HG03457 (cell line): ENCODE measurements around the gene STAC2.
"Not testable (repeated sequence)": the region's sequence is repeated elsewhere in the genome, so short reads cannot be mapped to it uniquely, and the experiment has no call there.

ENCODE experiments used
- ATAC-seq: cut with Tn5 transposase; IDR thresholded peaks from one replicate; pipeline ENCODE4 v1.9.1; 2021; ENCODE audit warnings: moderate number of reproducible peaks; ENCODE audit not compliant: unreplicated experiment

STAC2 gene

DNA sequence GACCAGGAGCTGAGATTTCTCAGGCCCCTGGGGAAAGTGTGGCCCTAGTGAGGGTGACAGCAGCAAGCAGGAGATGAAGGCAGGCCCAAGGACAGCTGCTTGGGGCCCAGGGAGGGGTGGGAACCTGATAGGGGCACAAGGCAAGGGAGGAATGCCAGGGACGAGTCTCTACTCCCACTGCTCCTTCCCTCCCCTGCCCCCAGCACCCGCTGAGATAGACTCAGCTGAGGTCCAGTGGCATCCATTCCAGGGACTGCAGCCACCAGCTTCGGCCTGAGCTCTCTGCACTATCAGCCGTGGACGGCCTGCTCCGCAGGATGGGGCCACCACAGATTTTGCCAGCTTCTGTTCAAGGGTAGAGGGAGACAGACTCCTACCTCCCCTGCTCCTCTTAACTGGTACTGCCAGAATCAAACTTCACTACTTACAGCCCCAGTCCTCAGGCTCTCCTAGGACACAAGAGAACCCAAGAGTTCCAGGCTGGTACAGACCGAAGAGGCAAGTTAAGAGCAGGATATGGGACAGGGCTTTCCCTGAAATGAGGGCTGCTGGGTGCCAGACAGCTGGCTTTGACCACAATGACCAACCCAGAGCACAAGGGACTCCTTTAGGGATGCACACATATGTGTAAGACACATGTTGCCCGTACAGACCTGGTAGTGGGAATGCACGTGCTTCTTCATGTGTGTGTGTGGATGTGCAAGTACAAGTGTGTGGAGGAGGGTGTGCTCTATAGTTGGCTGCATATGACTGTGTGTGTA is 33.8 kb downstream of the STAC2 start:
- no peak for ATAC-seq

DNA sequence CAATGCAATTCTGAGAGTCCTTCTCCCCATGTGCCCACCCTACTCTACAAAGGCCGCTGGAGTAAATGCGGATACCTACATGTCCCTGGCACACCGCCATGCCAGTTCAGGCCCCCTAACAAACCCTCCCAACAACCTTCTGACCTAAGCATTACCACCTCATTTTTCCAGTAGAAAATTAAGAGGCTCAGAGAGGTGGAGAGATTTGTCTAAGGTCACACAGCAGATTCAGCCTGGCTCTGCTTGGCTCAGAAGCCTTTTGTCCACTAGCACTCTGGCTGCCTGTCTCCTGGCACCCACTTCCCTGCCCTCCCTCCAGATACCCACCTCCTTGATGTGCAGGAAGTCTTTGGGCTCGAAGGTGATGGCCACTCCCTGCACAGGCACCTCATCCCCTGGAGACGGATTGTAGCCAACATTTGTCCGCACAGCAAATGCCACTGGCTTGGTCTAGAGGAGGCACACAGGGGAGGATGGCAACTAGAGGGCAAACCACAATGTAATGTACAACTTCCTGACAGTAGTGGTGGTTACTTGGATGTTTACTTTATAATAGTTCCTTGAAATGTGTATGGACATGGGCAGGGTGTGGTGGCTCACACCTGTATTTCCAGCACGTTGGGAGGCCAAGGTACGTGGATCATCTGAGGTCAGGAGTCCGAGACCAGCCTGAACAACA is 38.5 kb downstream of the STAC2 start:
- no peak for ATAC-seq

DNA sequence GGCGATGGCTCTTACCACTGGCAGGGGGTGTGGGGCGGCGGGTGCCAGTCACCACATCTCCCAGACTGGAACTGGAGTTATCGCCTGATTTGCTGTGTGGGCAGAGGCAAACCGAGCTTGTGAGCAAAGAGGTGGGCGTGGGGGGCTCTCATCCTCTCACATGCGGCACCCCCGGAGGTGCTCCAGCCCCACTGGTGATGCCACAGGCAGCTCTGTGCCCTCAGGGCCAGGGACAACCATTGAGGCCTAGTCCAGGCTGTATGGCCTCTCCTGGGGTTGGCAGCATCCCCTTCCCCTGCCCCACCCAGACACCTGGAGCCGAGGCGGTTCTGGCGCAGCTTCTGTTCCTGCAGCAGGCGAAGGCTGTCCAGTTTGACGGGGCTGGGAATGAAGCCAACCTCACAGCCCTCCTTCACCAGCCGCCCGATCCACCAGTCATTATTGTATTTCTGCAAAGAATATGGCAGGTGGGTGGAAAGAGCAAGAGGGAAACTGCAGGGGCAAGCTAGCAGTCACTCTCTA is 39.2 kb downstream of the STAC2 start:
- ATAC-seq: no peak

DNA sequence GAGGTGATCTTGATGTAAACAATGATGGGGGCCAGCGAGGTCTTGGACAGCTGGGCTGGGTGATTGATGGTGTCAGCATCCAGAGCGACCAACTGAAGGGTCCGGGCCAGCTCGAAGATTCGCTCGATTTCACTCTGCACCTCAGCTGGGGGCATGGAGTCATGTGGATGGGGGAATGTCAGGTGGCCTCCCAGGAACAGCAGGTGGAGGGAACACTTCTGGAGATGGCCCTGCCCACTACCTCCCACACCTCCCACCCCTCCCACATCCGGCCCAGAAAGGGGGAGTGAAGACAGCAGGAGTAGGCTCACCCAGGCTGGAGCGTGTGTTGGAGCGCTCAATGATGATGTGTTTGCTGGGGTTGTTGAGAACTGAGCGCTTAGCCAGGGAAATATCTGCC is 42.0 kb downstream of the STAC2 start:
- no peak for ATAC-seq

DNA sequence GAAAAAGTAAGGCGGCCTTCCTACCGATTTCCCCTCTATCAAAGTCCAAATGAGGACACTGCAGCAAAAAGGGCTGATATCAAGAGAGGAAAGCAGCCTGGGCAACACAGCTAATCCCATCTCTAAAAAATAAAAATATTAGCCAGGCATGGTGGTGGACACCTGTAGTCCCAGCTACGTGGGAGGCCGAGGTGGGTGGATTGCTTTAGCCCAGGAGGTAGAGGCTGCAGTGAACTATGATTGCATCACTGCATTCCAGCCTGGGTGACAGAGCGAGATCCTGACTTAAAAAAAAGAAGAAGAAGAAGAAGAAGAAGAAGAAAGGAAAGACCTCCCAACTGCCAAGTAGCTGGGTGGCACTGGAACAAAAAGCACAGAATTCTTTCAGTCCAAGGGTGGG is 42.7 kb downstream of the STAC2 start:
- no peak for ATAC-seq

DNA sequence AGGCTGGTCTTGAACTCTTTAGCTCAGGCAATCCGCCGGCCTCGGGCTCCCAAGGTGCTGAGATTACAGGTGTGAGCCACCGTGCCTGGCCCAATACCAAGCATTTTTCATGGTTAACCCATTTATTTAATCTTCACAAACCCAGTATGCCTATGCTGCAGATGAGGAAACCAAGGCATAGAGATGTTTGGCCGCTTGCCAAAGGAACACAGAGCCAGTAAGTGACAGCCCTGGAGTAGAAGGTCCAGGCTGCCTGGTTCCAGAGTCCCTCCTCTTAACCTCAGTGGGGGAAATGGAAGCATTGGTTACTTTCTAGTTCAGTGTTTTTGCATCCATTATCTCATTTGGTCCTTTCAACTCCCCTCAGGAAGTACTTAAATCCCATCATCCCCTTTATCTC is 44.4 kb downstream of the STAC2 start:
- no peak for ATAC-seq

DNA sequence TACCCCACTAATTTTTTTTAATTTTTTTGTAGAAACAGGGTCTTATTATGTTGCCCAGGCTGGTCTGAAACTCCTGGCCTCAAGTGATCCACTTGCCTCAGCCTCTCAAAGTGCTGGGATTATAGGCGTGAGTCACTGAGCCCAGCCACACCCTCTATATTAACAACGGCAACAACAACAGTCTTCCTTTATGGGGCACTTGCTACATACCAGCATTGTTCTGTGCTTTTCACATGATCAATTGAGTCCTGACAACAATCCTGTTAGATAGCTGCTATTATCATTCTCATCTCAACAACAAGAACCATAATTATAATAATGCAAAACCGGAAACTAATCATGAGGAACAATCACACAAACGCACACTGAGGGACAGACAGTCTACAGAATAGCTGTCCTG is 47.2 kb downstream of the STAC2 start:
- no peak for ATAC-seq

DNA sequence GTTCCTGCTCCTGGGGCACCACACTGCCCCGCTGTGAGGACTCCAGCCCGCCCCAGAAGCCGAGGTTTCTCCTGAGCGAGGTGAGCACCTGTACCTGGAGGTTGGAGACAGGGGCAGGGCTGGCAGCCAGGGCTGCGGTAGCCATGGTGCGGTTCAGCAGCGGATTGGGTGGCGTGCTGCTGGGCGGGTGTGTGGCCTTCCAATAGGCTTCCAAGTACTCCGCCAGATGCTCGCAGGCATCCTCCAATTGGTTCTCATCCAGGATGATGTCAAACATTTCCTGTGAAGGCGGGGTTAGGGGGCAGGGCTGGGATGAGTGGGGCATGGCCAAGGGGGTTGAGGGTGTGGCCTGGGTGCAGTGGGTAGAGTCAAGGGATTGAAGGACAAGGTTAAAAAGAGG is 48.5 kb downstream of the STAC2 start:
- ATAC-seq: no peak

DNA sequence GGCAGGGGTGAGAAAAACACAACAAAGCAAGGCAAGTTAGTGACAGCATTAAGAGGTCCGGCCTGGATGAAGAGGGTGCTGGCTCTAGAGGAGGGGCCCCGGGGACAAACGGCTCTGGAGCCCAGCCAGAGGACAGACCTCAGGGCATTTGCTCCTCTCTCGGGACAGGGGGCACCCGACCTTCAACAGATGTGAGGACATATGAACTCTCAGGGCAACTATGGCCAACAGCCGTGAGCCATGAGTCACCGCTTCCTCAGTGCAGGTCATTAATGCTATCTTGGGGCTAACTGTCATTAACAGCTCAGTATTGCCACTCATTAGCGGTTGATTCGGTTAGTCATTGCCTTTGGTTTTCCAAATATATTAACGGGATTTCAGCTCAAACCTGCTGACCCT is 50.1 kb downstream of the STAC2 start:
- no peak for ATAC-seq

DNA sequence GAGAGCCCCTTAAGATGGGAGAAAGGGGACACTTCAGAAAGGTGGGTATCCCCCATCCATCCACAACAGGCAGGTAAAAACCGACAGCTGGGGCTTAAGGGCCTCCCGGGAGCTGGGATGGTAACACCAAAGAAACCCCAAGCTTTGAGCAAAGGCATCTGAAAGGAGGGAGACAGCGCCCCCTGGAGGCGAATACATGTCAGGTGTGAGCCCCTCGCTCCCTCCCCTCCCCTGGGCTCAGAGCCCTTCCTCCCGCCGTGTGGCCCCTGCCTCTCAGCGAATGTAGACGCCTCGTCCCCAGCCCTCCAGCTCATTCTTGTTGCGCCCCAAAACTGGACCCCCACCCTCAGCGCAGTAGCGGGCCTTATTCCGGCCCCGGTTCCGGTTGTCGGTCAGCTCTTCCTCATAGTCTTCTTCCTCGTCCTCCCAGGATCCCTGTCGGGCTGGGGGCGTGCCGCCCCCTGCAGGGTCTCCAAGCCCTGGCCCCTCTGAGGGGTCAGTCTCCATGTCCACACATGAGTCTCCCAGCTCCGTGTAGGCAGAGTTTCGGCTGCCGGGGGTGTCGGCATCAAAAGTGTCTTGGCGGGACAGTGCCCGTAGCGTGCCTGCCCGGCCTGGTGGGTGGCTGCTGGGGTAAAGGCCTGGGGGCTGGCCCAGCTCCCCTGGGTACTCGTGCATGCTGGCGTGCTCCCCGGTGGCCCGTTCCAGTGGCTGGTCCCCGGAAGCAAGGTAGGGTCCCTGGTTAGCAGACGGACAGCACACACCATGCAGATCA is 50.6 kb downstream of the STAC2 start:
- ATAC-seq: no peak

DNA sequence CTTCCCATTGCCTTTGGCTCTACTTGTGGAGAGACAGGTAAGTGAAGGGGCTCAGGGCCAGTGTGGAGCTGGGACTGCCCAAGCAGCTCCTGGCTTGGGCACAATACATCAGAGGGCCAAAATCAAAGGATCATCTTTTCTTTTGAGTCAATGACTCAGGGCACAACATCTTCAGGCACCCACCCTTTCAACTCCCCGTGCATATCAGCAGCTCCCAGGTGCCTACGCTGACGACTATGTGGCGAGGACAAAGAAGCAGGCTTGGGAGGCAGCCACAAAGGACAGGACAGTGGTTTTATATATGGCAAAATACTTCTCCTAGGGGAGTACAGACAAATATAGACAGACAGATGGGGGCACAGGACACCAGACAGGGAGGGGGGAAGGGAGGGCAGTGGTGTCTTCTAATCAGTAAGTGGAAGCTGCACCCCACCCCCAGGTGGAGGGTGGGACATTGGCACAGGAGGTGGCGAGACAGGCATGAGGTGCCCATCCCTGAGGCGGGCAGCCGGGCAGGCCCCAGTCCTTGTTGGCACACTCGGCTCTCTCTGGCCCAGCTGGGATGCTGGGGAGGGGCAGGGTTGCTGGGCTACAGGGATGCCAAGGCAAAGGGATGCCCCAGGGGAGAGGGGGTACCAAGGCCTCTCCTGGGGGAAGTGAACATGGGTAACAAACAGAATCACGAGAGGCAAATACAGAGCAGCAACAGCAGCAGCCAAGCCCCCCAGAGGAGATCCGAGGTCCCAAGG is 52.0 kb downstream of the STAC2 start:
- ATAC-seq: no peak

DNA sequence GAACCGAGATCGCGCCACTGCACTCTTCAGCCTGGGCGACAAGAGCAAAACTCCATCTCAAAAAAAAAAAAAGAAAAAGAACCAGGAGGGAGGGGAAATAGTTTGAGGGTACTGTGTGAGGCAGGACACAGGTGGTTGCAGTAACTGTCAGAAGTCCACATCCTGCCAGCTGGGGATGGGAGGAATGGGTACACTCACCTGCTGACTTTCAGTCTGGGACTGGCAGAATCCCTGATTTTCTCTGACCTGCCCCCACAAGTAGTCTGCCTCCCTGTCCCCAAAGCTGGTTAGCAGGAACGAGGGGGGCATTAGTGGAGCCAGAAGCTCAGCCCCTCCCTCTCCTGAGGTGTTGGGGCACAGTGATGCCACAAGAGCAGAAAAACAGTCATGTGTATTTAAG is 52.7 kb downstream of the STAC2 start:
- ATAC-seq: no peak

DNA sequence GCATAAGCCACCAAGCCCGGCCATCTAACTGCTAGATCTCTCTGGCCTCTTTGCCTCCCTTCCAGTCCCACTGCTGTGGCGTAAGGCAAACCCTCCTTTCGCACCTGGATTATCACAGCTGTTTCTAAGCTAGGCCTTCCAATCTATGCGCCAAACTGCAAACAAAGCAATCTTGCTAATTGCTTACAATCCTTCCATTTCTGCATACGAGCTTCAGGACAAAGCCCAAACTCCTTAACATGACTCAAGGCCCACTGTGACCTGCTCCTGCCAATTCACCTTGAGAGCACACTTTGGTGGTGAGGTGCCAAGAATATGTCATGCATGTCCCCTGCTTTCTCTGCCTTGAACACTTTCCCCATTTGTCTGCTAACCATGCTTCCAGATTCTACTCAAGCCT is 53.8 kb downstream of the STAC2 start:
- ATAC-seq: no peak

DNA sequence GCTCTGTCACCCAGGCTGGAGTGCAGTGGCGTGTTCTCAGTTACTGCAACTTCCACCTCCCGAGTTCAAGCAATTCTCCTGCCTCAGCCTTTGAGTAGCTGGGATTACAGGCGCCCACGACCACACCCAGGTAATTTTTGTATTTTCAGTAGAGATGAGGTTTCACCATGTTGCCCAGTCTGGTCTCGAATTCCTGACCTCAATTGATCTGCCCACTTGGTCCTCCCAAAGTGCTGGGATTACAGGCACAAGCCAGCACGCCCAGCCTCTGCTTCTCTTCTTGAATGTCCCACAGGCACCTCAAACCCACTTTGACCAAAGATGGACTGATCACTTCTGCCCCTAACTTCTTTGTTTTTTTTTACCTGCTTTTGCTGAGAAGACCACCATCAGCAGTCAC is 55.2 kb downstream of the STAC2 start:
- ATAC-seq: no peak

DNA sequence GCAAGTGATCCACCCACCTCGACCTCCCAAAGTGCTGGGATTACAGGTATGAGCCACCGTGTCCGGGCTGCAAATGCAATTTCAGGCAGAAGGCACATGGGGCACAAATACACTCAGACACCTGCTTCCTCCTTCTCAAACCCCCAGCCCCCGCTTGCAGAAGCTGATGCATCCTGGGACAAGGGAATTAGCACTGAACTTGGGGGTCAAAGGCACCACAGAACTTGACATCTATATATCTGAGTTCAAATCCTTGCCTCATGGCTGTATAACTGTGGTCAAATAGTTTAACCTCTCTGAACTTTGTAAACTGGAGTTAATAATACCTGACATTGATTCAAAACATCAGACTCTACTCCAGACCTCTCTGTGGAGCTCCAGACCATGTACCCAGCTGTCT is 55.6 kb downstream of the STAC2 start:
- no peak for ATAC-seq

DNA sequence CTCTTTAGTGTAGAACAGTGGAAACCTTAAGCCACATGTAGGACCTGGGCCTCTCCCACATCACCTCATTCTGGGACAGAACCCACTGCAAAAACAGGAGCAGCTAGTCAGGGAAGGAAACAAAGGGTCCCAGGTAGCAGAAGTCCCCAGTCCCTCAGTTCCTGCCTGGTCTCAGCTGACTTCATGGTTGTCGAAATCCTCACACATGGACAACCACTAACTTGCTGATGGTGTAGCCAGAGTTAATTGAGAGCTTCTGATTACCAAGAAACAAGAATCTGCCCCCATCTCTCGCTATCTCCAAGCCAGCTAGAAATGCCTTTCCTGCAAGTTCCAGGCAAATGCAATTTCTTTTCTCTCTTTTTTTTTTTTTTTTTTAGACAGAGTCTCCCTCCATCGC is 56.2 kb downstream of the STAC2 start:
- ATAC-seq: no peak

DNA sequence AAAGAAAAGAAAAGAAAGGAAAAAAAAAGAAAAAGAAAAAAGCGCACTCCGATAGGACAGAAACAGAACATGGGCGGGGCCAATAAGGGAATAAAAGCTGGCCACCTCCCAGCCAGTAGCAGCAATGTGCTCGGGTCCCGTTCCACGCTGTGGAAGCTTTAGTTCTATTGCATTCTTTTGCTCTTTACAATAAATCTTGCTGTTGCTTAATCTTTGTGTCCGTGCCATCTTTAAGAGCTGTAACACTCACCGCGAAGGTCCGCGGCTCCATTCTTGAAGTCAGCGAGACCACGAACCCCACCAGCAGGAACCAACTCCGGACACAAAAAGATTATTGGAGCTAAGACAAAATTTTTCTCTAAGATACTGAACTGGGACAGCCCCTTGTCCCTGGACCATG is 56.6 kb downstream of the STAC2 start:
- ATAC-seq: no peak

DNA sequence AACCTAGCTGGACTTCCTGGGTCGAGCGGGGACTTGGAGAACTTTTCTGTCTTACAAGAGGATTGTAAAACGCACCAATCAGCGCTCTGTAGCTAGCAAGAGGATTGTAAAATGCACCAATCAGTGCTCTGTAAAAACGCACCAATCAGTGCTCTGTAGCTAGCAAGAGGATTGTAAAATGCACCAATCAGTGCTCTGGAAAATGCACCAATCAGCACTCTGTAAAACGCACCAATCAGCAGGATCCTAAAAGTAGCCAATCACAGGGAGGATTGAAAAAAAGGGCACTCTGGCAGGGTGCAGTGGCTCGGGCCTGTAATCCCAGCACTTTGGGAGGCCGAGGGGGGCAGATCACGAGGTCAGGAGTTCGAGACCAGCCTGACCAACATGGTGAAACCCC is 57.2 kb downstream of the STAC2 start:
- ATAC-seq: not testable (repeated sequence)

DNA sequence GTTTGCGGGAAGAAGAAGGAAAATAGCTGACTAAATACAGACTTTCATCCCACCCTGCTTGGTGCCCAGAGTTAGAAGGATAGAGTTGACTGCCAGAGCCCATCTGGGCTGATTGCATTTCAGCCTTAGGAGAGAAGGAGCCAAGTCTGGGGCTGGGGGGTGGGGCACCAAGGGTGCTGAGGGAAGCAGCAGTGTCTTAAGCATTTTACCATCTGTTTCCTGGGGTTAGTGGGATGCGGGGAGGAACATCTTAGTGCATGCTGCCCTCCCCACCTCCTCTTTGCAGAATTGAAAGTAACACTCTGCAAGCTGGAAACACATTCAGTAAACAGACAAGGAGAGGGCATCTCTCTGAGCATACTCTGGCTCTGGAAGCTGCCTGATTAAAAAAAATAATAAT is 58.3 kb downstream of the STAC2 start:
- no peak for ATAC-seq

DNA sequence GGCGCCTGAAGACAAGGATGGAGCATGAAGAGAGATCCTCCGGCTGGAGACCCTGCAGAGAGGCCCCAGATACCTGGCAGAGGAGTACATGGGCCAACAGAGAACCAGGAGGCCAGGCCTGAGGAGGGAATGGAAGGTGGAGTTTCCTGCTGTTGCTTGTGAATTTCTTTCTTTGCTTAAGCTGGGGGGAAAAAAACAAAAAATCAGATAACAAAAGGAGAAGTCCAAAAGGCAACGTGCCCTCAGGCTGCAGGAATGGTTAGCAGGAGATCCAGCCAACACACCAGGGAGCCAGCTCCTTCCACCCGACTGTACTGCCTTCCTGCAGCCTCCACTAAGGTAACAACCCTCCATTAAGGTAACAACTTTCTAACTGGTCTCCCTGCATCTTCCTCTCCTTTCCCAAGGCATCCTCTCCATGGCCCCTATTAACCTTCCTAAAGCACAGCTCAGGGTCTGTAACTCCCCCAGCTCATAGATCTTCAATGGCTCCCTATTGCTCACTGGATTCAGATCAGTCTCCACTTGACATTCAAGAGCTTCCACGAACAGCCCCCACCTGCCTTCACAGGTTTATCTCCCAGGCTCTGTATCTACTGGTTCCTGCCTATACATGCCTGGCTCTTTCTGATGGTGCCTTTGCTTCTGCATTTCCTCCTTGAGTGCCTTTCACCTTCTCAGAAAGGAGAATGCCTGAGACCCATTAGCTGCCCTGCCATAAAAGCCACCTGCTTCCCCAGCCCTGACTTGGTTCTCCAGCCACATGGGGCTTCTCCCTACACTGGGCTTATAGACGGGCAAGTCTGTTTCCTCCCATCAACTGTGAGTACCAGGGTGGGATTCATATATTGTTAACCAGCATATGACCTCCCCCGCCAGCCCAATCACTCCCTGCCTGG is 59.1 kb downstream of the STAC2 start:
- ATAC-seq: no peak
